ENCODE data around the gene DNAJB6. TPM values are rescaled to one million over a fixed set of nuclear protein-coding genes. Genes with fewer than 3 reads are reported as not detected.

The DNAJB6 gene
- total RNA-seq, 1 donor from 2014 or later, result 155 TPM

- H3K27me3 Mint-ChIP-seq (ENCODE audit: unreplicated experiment), result peaks cover 5% of the 10 kb centered on the region
- no peaks in the 10 kb centered on the region for H3K9me3 Mint-ChIP-seq (ENCODE audit: unreplicated experiment)
- no peak overlapping the region for H3K4me3 Mint-ChIP-seq (ENCODE audit: unreplicated experiment)
- no peak overlapping the region for H3K27ac Mint-ChIP-seq (ENCODE audit: unreplicated experiment)
- no peak for DNase-seq (ENCODE audit: low spot score)
- peaks cover 11% of the 10 kb centered on the region for H3K4me1 Mint-ChIP-seq (ENCODE audit: unreplicated experiment)
- TF ChIP-seq, protein P1, sequence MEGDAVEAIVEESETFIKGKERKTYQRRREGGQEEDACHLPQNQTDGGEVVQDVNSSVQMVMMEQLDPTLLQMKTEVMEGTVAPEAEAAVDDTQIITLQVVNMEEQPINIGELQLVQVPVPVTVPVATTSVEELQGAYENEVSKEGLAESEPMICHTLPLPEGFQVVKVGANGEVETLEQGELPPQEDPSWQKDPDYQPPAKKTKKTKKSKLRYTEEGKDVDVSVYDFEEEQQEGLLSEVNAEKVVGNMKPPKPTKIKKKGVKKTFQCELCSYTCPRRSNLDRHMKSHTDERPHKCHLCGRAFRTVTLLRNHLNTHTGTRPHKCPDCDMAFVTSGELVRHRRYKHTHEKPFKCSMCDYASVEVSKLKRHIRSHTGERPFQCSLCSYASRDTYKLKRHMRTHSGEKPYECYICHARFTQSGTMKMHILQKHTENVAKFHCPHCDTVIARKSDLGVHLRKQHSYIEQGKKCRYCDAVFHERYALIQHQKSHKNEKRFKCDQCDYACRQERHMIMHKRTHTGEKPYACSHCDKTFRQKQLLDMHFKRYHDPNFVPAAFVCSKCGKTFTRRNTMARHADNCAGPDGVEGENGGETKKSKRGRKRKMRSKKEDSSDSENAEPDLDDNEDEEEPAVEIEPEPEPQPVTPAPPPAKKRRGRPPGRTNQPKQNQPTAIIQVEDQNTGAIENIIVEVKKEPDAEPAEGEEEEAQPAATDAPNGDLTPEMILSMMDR (IDR thresholded peaks at IDR 0.05; ENCODE audit: unreplicated experiment), result no peak
- H3K36me3 Mint-ChIP-seq (ENCODE audit: low read depth, unreplicated experiment), result peaks cover 14% of the 10 kb centered on the region
These were observed 70.2 kb downstream of the DNAJB6 start for GRCh38 chr7:157406971-157407370.

GRCh38 chr7:157407512-157408257 lies 70.9 kb downstream of the DNAJB6 start:
- Mint-ChIP-seq H3K36me3 (ENCODE audit: low read depth, unreplicated experiment) (peaks cover 15% of the 10 kb centered on the region), H3K4me3 (ENCODE audit: unreplicated experiment) (no peak overlapping the region), H3K4me1 (ENCODE audit: unreplicated experiment) (peaks cover 11% of the 10 kb centered on the region), H3K27ac (ENCODE audit: unreplicated experiment) (no peak overlapping the region), H3K9me3 (ENCODE audit: unreplicated experiment) (no peaks in the 10 kb centered on the region), H3K27me3 (ENCODE audit: unreplicated experiment) (peaks cover 5% of the 10 kb centered on the region)
- no peak for DNase-seq (ENCODE audit: low spot score)
- TF ChIP-seq, protein P1 (IDR thresholded peaks at IDR 0.05; ENCODE audit: unreplicated experiment), result no peak

GRCh38 chr7:157408258-157409101 lies 71.7 kb downstream of the DNAJB6 start:
- no peaks in the 10 kb centered on the region for H3K9me3 Mint-ChIP-seq (ENCODE audit: unreplicated experiment)
- peaks cover 5% of the 10 kb centered on the region for H3K27me3 Mint-ChIP-seq (ENCODE audit: unreplicated experiment)
- TF ChIP-seq, protein P1 (IDR thresholded peaks at IDR 0.05; ENCODE audit: unreplicated experiment), result no peak
- peaks cover 10% of the 10 kb centered on the region for H3K4me1 Mint-ChIP-seq (ENCODE audit: unreplicated experiment)
- H3K27ac Mint-ChIP-seq (ENCODE audit: unreplicated experiment), result no peak overlapping the region
- peaks cover 9% of the 10 kb centered on the region for H3K36me3 Mint-ChIP-seq (ENCODE audit: low read depth, unreplicated experiment)
- DNase-seq (ENCODE audit: low spot score), result no peak
- H3K4me3 Mint-ChIP-seq (ENCODE audit: unreplicated experiment), result peak overlapping the region; percentile 51

DNA sequence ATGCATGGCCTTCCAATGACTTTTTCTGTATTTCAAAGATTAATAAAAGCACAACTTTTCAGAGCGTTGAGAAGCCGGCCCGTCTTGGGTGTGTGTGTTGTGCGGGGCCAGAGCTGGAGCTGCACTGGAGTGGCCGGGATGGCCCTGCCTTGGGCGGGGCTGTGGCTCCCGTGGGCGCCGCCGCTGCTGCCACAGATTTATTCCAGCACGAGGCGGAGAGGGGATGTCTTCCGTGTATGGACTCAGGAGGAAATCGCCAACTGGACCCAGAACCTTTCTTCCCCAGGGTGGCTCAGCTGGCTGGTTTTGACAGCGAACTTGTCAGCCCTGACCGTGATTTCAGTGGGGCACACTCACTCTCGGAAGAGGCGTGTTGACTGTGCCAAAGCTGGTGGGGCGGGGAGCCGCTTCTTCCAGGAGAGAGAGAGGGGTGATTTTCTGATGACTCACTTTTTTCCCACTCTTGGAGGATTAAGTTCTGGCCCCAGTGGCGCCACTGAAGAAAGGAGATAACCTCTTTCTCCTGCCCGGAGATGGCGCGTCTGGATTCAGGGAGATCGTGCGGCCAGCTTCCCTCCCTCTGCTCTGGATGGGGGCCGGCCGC lies 72.4 kb downstream of the DNAJB6 start:
- H3K4me3 Mint-ChIP-seq (ENCODE audit: unreplicated experiment), result peak overlapping the region; percentile 51
- H3K36me3 Mint-ChIP-seq (ENCODE audit: low read depth, unreplicated experiment), result peaks cover 10% of the 10 kb centered on the region
- H3K4me1 Mint-ChIP-seq (ENCODE audit: unreplicated experiment), result peaks cover 10% of the 10 kb centered on the region
- H3K9me3 Mint-ChIP-seq (ENCODE audit: unreplicated experiment), result no peaks in the 10 kb centered on the region
- TF ChIP-seq, protein P1 (IDR thresholded peaks at IDR 0.05; ENCODE audit: unreplicated experiment), result no peak
- H3K27ac Mint-ChIP-seq (ENCODE audit: unreplicated experiment), result no peak overlapping the region
- no peak for DNase-seq (ENCODE audit: low spot score)
- peaks cover 5% of the 10 kb centered on the region for H3K27me3 Mint-ChIP-seq (ENCODE audit: unreplicated experiment)

Data from endothelial cell (in vitro differentiated cells).